ENCODE data around the gene TMEM19. TPM values are rescaled to one million over a fixed set of nuclear protein-coding genes. Genes with fewer than 3 reads are reported as not detected.

TMEM19 gene
- total RNA-seq, 1 experiment from 2014 or later: 18.9 TPM

DNA sequence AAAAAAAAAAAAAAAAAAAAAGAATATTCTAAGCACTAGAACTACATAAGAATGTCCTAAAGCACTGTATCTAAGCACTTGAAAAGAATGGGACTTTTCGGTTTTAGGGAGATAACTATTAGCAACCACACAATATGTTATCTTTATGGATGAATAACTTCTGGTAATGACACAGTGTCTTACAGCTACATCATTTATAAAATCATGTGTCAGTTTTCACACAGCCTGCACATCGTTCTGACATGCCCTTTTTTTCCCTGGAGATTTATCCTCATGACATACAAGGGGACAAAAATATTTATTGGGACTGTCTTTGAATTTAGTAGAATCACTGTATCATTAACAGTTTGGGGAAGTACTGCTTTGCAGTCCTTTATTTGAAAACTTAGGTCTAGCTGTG, 17.3 kb downstream of the TMEM19 start (continued):
- TF ChIP-seq SP1 (IDR thresholded peaks at IDR 0.05; ENCODE audit: low read depth) (no peak), POLR2A (IDR thresholded peaks at IDR 0.05; ENCODE audit: borderline replicate concordance, extremely low read depth, insufficient read depth, insufficient read length) (no peak), ZFX (IDR thresholded peaks at IDR 0.05) (no peak), SIN3A (IDR thresholded peaks at IDR 0.05; ENCODE audit: low read depth) (no peak), SRF (IDR thresholded peaks at IDR 0.05; ENCODE audit: low read depth) (no peak)
- TF ChIP-seq, protein P1, sequence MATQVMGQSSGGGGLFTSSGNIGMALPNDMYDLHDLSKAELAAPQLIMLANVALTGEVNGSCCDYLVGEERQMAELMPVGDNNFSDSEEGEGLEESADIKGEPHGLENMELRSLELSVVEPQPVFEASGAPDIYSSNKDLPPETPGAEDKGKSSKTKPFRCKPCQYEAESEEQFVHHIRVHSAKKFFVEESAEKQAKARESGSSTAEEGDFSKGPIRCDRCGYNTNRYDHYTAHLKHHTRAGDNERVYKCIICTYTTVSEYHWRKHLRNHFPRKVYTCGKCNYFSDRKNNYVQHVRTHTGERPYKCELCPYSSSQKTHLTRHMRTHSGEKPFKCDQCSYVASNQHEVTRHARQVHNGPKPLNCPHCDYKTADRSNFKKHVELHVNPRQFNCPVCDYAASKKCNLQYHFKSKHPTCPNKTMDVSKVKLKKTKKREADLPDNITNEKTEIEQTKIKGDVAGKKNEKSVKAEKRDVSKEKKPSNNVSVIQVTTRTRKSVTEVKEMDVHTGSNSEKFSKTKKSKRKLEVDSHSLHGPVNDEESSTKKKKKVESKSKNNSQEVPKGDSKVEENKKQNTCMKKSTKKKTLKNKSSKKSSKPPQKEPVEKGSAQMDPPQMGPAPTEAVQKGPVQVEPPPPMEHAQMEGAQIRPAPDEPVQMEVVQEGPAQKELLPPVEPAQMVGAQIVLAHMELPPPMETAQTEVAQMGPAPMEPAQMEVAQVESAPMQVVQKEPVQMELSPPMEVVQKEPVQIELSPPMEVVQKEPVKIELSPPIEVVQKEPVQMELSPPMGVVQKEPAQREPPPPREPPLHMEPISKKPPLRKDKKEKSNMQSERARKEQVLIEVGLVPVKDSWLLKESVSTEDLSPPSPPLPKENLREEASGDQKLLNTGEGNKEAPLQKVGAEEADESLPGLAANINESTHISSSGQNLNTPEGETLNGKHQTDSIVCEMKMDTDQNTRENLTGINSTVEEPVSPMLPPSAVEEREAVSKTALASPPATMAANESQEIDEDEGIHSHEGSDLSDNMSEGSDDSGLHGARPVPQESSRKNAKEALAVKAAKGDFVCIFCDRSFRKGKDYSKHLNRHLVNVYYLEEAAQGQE (IDR thresholded peaks at IDR 0.05; ENCODE audit: low read depth): no peak
- TF ChIP-seq, protein P2, sequence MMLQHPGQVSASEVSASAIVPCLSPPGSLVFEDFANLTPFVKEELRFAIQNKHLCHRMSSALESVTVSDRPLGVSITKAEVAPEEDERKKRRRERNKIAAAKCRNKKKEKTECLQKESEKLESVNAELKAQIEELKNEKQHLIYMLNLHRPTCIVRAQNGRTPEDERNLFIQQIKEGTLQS (IDR thresholded peaks at IDR 0.05): no peak
- TF ChIP-seq, protein P3, sequence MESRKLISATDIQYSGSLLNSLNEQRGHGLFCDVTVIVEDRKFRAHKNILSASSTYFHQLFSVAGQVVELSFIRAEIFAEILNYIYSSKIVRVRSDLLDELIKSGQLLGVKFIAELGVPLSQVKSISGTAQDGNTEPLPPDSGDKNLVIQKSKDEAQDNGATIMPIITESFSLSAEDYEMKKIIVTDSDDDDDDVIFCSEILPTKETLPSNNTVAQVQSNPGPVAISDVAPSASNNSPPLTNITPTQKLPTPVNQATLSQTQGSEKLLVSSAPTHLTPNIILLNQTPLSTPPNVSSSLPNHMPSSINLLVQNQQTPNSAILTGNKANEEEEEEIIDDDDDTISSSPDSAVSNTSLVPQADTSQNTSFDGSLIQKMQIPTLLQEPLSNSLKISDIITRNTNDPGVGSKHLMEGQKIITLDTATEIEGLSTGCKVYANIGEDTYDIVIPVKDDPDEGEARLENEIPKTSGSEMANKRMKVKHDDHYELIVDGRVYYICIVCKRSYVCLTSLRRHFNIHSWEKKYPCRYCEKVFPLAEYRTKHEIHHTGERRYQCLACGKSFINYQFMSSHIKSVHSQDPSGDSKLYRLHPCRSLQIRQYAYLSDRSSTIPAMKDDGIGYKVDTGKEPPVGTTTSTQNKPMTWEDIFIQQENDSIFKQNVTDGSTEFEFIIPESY (IDR thresholded peaks at IDR 0.05; ENCODE audit: extremely low read depth, insufficient replicate concordance, low read length): no peak

DNA sequence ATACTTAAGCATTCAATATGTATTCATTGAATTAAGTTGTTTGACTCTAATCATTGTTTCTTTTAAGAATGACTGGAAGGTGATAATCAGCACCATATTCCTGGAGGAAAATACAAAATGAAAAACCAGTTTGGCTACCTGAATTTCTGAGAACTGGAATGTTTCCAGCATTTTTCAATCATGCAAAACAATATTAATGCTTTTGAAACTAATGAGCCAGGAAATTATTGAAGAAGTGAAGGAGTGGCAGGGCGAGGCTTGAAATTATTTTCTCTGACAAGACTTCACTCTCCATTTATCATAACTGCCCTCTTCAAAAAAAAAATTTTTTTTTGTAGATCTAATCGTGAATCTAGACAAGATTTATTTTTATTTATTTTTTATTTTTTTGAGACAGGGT, 19.0 kb downstream of the TMEM19 start:
- BruUV-seq (replicated peaks): no TSS peak
- H3K4me3 ChIP-seq (replicated peaks in 1 of 2; ENCODE audit: low read depth in 1 of 2, low read length in 2 of 2): no peak overlapping the region
- H3K9me2 ChIP-seq (ENCODE audit: insufficient read depth): no peaks in the 10 kb centered on the region
- no peak overlapping the region for H3K4me2 ChIP-seq (ENCODE audit: low read length)
- no peaks in the 10 kb centered on the region for H3K27me3 ChIP-seq (ENCODE audit: insufficient read depth, low read length)
- H3K36me3 ChIP-seq (ENCODE audit: control insufficient read depth in 1 of 2, insufficient read depth in 2 of 2, low read length in 2 of 2): no peaks in the 10 kb centered on the region
- POLR2A ChIA-PET: no interaction called here
- no peaks in the 10 kb centered on the region for H3K9me3 ChIP-seq (ENCODE audit: control insufficient read depth in 1 of 2, insufficient read depth in 1 of 2, low read depth in 1 of 2, low read length in 2 of 2)
- H3K79me2 ChIP-seq (ENCODE audit: insufficient read depth, low read length): no peaks in the 10 kb centered on the region
- no peak overlapping the region for H2AFZ ChIP-seq (ENCODE audit: low read depth, low read length, poor library complexity, severe bottlenecking)
- TF ChIP-seq CEBPB (IDR thresholded peaks at IDR 0.05; ENCODE audit: low read depth) (no peak), TCF7L2 (IDR thresholded peaks at IDR 0.05; ENCODE audit: borderline replicate concordance, extremely low read depth, insufficient read depth, insufficient read length) (no peak), SP1 (IDR thresholded peaks at IDR 0.05; ENCODE audit: low read depth) (no peak)
- TF ChIP-seq, protein P1 (IDR thresholded peaks at IDR 0.05; ENCODE audit: low read depth): no peak
- H4K20me1 ChIP-seq (ENCODE audit: insufficient read depth): no peaks in the 10 kb centered on the region
- H3K9ac ChIP-seq (ENCODE audit: low read length): no peak overlapping the region
- intact Hi-C loops (cut with micrococcal nuclease): no loop called here
- peaks cover 14 to 27% of the 10 kb centered on the region in 2 experiments for H3K4me1 ChIP-seq (ENCODE audit: control insufficient read depth in 1 of 2, insufficient read depth in 2 of 2, low read length in 2 of 2)
- RAD21 ChIA-PET (ENCODE audit: low non-redundant PET in 1 of 2, low total read pairs in 2 of 2, uncharacterized antibody in 2 of 2, unreplicated experiment in 2 of 2): no interaction called here
- no peak overlapping the region for H3K27ac ChIP-seq (ENCODE audit: low read depth, low read length)
- DNase-seq (ENCODE audit: low read depth, low spot score) (no peak), ATAC-seq (no peak)
- CTCF ChIA-PET: no interaction called here
